H1 (cell line): Measurements from ENCODE around the gene PBOV1. TPM values are rescaled to one million over a fixed set of nuclear protein-coding genes. Genes with fewer than 3 reads are reported as not detected.

Experiments used
- CTCF ChIA-PET: fragments of 300-600 bp; sonication (Branson Sonifier 250); formaldehyde crosslinking; loops from one replicate; lab custom pipeline; 2021; ENCODE audit not compliant: partially characterized antibody; lab: Charles Lee
- POLR2A ChIA-PET: fragments of 300-600 bp; sonication (Branson Sonifier 250); formaldehyde crosslinking; loops from one replicate; lab custom pipeline; 2021; ENCODE audit warnings: inconsistent platforms; ENCODE audit not compliant: partially characterized antibody; lab: Charles Lee
- DNase-seq, 2 experiments: peaks; one replicate each; pipeline versions ENCODE4 v3.0.0 to v3.0.0-alpha.2; 2010 to 2022; ENCODE audit warnings: low spot score in 2 of 2, low read depth in 1 of 2, mixed read lengths in 1 of 2
- FAIRE-seq: peaks from 2 replicates; lab custom pipeline; 2011; peaks lifted over from hg19 to GRCh38; lab: Jason Lieb, UNC
- H2AFZ ChIP-seq: 2 replicates; pipeline ENCODE4 v1.8.1; 2012; ENCODE audit warnings: low read length, inconsistent platforms
- H2AK5ac ChIP-seq: 2 replicates; pipeline ENCODE4 v1.6.1; 2013; ENCODE audit warnings: low read depth, low read length
- H2BK120ac ChIP-seq: replicated peaks from 2 replicates; pipeline ENCODE3; 2013; ENCODE audit warnings: low read depth, low read length, inconsistent platforms
- H2BK12ac ChIP-seq: 2 replicates; pipeline ENCODE4 v1.6.1; 2013; ENCODE audit warnings: low read depth, low read length
- H2BK15ac ChIP-seq: 2 replicates; pipeline ENCODE4 v1.6.1; 2013; ENCODE audit warnings: low read length
- H2BK20ac ChIP-seq: 2 replicates; pipeline ENCODE4 v1.6.1; 2013; ENCODE audit warnings: low read length
- H2BK5ac ChIP-seq: 2 replicates; pipeline ENCODE4 v1.6.1; 2013; ENCODE audit warnings: low read depth, low read length
- H3K14ac ChIP-seq: 2 replicates; pipeline ENCODE4 v1.6.1; 2013; ENCODE audit warnings: inconsistent platforms; ENCODE audit not compliant: insufficient read length
- H3K18ac ChIP-seq: 2 replicates; pipeline ENCODE4 v1.6.1; 2013; ENCODE audit warnings: low read length; ENCODE audit errors: extremely low read depth
- H3K23ac ChIP-seq: 2 replicates; pipeline ENCODE4 v1.6.1; 2013; ENCODE audit warnings: inconsistent platforms; ENCODE audit not compliant: insufficient read length
- H3K23me2 ChIP-seq: 2 replicates; pipeline ENCODE4 v1.6.1; 2013; ENCODE audit warnings: low read depth, low read length
- H3K27ac ChIP-seq: 2 replicates; pipeline ENCODE4 v1.6.1; 2011; ENCODE audit warnings: low read depth, low read length, inconsistent platforms
- H3K27me3 ChIP-seq, 4 experiments: replicated peaks in 1 of 4; 1 replicate in 1 of 4; 2 replicates in 3 of 4; pipeline versions ENCODE4 v1.6.1 to v1.8.1; 2011 to 2013; ENCODE audit warnings: low read length in 3 of 4, mild to moderate bottlenecking in 3 of 4, inconsistent platforms in 2 of 4, mixed read lengths in 2 of 4, moderate library complexity in 1 of 4; ENCODE audit not compliant: control insufficient read depth in 3 of 4, insufficient read depth in 3 of 4; ENCODE audit errors: extremely low read depth in 1 of 4
- H3K36me3 ChIP-seq, 4 experiments: 2 replicates each; pipeline versions ENCODE4 v1.6.1 to v1.8.1; 2011 to 2013; ENCODE audit warnings: mild to moderate bottlenecking in 4 of 4, low read length in 3 of 4, moderate library complexity in 2 of 4, control low read depth in 1 of 4, inconsistent platforms in 1 of 4; ENCODE audit not compliant: insufficient read depth in 4 of 4, control insufficient read depth in 2 of 4
- H3K4ac ChIP-seq: replicated peaks from 2 replicates; pipeline ENCODE3; 2013; ENCODE audit warnings: low read length, low read depth, mixed read lengths, inconsistent platforms; ENCODE audit not compliant: insufficient read length
- H3K4me1 ChIP-seq, 4 experiments: replicated peaks in 1 of 4; 1 replicate in 1 of 4; 2 replicates in 3 of 4; pipeline versions ENCODE4 v1.6.1 to v1.8.1; 2011 to 2013; ENCODE audit warnings: low read length in 3 of 4, inconsistent platforms in 2 of 4, mixed read lengths in 1 of 4; ENCODE audit not compliant: insufficient read depth in 4 of 4, control insufficient read depth in 3 of 4
- H3K4me2 ChIP-seq, 2 experiments: 2 replicates each; pipeline versions ENCODE4 v1.6.1 to v1.8.1; 2011 to 2013; ENCODE audit warnings: low read depth in 2 of 2, low read length in 2 of 2, control low read depth in 1 of 2, inconsistent platforms in 1 of 2, mild to moderate bottlenecking in 1 of 2; ENCODE audit not compliant: insufficient read depth in 1 of 2
- H3K4me3 ChIP-seq, 4 experiments: fragments of 200-600, 300-600 bp in 1 of 4; sonication (generic), shearing (Covaris generic), sonication (Bioruptor Twin) in 1 of 4; 2 replicates each; pipeline versions ENCODE4 v1.5.1 to v1.8.1; 2011 to 2016; ENCODE audit warnings: low read length in 4 of 4, low read depth in 3 of 4, control low read depth in 2 of 4, inconsistent platforms in 2 of 4, mild to moderate bottlenecking in 2 of 4, mixed read lengths in 1 of 4, moderate library complexity in 1 of 4; ENCODE audit not compliant: insufficient read depth in 2 of 4; ENCODE audit errors: extremely low read depth in 1 of 4
- H3K56ac ChIP-seq: replicated peaks from 2 replicates; pipeline ENCODE3; 2013; ENCODE audit warnings: low read depth, mild to moderate bottlenecking, mixed read lengths, low read length, inconsistent platforms; ENCODE audit not compliant: insufficient read length
- H3K79me1 ChIP-seq: 2 replicates; pipeline ENCODE4 v1.6.1; 2013; ENCODE audit warnings: low read depth, low read length, control low read depth
- H3K79me2 ChIP-seq, 2 experiments: 2 replicates each; pipeline versions ENCODE4 v1.6.1 to v1.8.1; 2012 to 2013; ENCODE audit warnings: low read length in 2 of 2, mild to moderate bottlenecking in 2 of 2, inconsistent platforms in 1 of 2; ENCODE audit not compliant: insufficient read depth in 2 of 2, control insufficient read depth in 1 of 2
- H3K9ac ChIP-seq, 4 experiments: replicated peaks in 1 of 4; 1 replicate in 1 of 4; 2 replicates in 3 of 4; pipeline versions ENCODE4 v1.6.1 to v1.8.1; 2011 to 2013; ENCODE audit warnings: low read depth in 3 of 4, low read length in 3 of 4, control low read depth in 2 of 4, mild to moderate bottlenecking in 2 of 4, moderate library complexity in 2 of 4, inconsistent platforms in 1 of 4; ENCODE audit errors: extremely low read depth in 1 of 4
- H3K9me3 ChIP-seq, 2 experiments: 2 replicates each; pipeline versions ENCODE4 v1.6.1 to v1.8.1; 2012 to 2013; ENCODE audit warnings: mild to moderate bottlenecking in 2 of 2, moderate library complexity in 2 of 2, control low read depth in 1 of 2, inconsistent platforms in 1 of 2, low read depth in 1 of 2, low read length in 1 of 2, mixed read lengths in 1 of 2; ENCODE audit not compliant: insufficient read depth in 2 of 2
- H4K20me1 ChIP-seq, 2 experiments: replicated peaks in 1 of 2; 2 replicates each; pipeline versions ENCODE3 to v1.8.1; 2011 to 2013; ENCODE audit warnings: inconsistent platforms in 2 of 2, low read length in 2 of 2, mild to moderate bottlenecking in 1 of 2; ENCODE audit not compliant: insufficient read depth in 2 of 2, control insufficient read depth in 1 of 2
- H4K5ac ChIP-seq: 2 replicates; pipeline ENCODE4 v1.6.1; 2013; ENCODE audit warnings: low read length, low read depth, mixed read lengths, inconsistent platforms; ENCODE audit not compliant: insufficient read length
- H4K8ac ChIP-seq: 2 replicates; pipeline ENCODE4 v1.8.0; 2013; ENCODE audit warnings: mild to moderate bottlenecking, moderate library complexity, low read length, inconsistent platforms; ENCODE audit not compliant: insufficient read depth; ENCODE audit errors: extremely low read depth
- H4K91ac ChIP-seq: replicated peaks from 2 replicates; pipeline ENCODE3; 2013; ENCODE audit warnings: low read length, mixed read lengths, inconsistent platforms; ENCODE audit not compliant: insufficient read length
- POLR2AphosphoS5 ChIP-seq: IDR thresholded peaks from 2 replicates; pipeline ENCODE4 v1.6.1; 2011; ENCODE audit warnings: low read depth, low read length
- SP4 ChIP-seq: IDR thresholded peaks from 2 replicates; pipeline ENCODE4 v1.6.1; 2012; ENCODE audit warnings: low read length, inconsistent platforms
- WGBS, 2 experiments: shearing (Covaris generic) in 1 of 2; methylation state at CpG; one replicate each; pipeline versions ENCODE4 v1.1.6 to v1.1.7; 2013 to 2015; ENCODE audit warnings: low lambda C conversion rate in 2 of 2, mixed read lengths in 2 of 2, inconsistent platforms in 1 of 2, low coverage in 1 of 2, missing lambda C conversion rate in 1 of 2; ENCODE audit not compliant: insufficient replicate concordance in 2 of 2, insufficient coverage in 1 of 2, insufficient read length in 1 of 2; ENCODE audit errors: extremely low coverage in 1 of 2, missing lambda C conversion rate in 1 of 2; 5-methylcytosine and 5-hydroxymethylcytosine counted together
- polyA plus RNA-seq, 7 experiments: library from polyadenylated mRNA; depleted of rRNA in 3 of 7; stranded (reverse) in 5 of 7; unstranded in 2 of 7; fragments of >200 nt in 5 of 7; fragments of 200-250 nt in 2 of 7; gene quantifications; 1 replicate in 5 of 7; 2 replicates in 1 of 7; 4 replicates in 1 of 7; pipeline versions ENCODE4 v1.2.1 to v1.2.3, GENCODE V29; 2011 to 2013; ENCODE audit warnings: missing spikeins in 2 of 7, mixed read lengths in 2 of 7
- total RNA-seq: library from RNA; stranded (reverse); fragmentation: NEBNext Ultra II Directional; extraction: Animal tissue kit (Norgen Biotek cat#: 25700); gene quantifications from 2 replicates; pipeline ENCODE4 v1.2.1, GENCODE V29; 2021

PBOV1 gene
- total and polyA plus RNA-seq, 2 of the 8 experiments (the other 6 are each of a cell fraction or from before 2014, with no cell fraction given) = not detected

- no peaks in the 10 kb centered on the region for H3K79me1 ChIP-seq
- H3K23me2 ChIP-seq = no peaks in the 10 kb centered on the region
- no peaks in the 10 kb centered on the region for H3K36me3 ChIP-seq
- no peak overlapping the region for H4K91ac ChIP-seq
- H3K4me3 ChIP-seq = no peak overlapping the region
- H2AFZ ChIP-seq = no peak overlapping the region
- H2BK5ac ChIP-seq = no peak overlapping the region
- H2AK5ac ChIP-seq = no peak overlapping the region
- CTCF ChIA-PET = interaction anchor here (0.7 to 1.1 kb wide), 2 partner anchors 17 to 78 kb away, joined by 6 to 7 read pairs; no protein-coding TSS in a partner anchor
- WGBS, 2 experiments = 89% methylated on average over 4 of the region's 4 CpGs; no CpG with 5 or more reads in 1 of the 2 experiments
- no peaks in the 10 kb centered on the region; a peak in 2 of 4 replicates for H3K79me2 ChIP-seq
- no peak overlapping the region for H3K18ac ChIP-seq
- H2BK15ac ChIP-seq = no peak overlapping the region
- no peak for DNase-seq
- no peaks in the 10 kb centered on the region for H3K27me3 ChIP-seq
- H3K23ac ChIP-seq = no peak overlapping the region
- no peak overlapping the region for H3K9ac ChIP-seq
- H2BK20ac ChIP-seq = no peak overlapping the region
- POLR2A ChIA-PET = interaction anchor here (1.2 kb wide), 1 partner anchor 12 kb away, joined by 3 read pairs; no protein-coding TSS in a partner anchor
- H2BK120ac ChIP-seq = no peak overlapping the region
- no peak overlapping the region for H4K5ac ChIP-seq
- no peaks in the 10 kb centered on the region for H4K20me1 ChIP-seq
- H3K4ac ChIP-seq = no peak overlapping the region
- no peaks in the 10 kb centered on the region for H3K9me3 ChIP-seq
- H3K56ac ChIP-seq = no peak overlapping the region
- peaks cover 0 to 10% (median 7%) of the 10 kb centered on the region in 4 experiments; a peak in 3 of 7 replicates for H3K4me1 ChIP-seq
- H2BK12ac ChIP-seq = no peak overlapping the region
- no peak overlapping the region for H3K14ac ChIP-seq
- H3K27ac ChIP-seq = no peak overlapping the region
- H3K4me2 ChIP-seq = no peak overlapping the region
- no peak for FAIRE-seq
- no peak overlapping the region for H4K8ac ChIP-seq
- TF ChIP-seq SP4 (no peak), POLR2AphosphoS5 (no peak)
Observed at GRCh38 chr6:138194287-138194686, 24.0 kb downstream of the PBOV1 start.
